Measurements from ENCODE around the gene R3HDM2.

Gene R3HDM2

GRCh38 chr12:57272337-57273151 is 158.3 kb downstream of the R3HDM2 start:
- peaks cover 28% of the 10 kb centered on the region for H3K36me3 ChIP-seq (ENCODE audit: insufficient read depth, low read length)

DNA sequence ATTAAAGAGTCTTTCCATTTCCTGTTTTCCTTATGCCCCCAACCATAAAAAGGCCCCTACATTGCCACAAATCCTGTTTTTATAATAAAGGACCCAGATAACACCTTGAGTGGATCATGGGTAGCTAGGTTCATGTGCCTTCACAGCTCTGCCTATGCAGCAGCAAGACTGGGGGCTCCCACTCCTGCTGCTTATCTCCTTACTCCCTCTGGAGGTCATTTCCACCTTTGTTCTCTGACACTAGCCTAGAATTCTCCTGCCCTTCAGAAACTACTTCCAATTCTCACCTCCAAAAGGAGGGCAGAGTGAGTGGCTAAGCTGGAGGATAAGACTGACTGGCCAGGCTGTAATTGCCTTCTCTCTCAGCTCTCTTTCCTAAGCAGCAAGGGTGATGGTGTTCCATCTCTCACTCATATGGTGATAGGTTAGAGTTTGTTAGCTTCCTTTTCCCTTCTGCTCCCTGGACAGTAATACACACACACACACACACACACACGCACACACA is 159.8 kb downstream of the R3HDM2 start:
- Histone ChIP-seq H3K4me2 (ENCODE audit: low read length) (no peak overlapping the region), H3K27ac (ENCODE audit: low read depth, low read length, poor library complexity, severe bottlenecking) (no peak overlapping the region), H3K79me2 (ENCODE audit: insufficient read depth, low read length) (no peaks in the 10 kb centered on the region), H3K9me3 (ENCODE audit: low read length) (no peaks in the 10 kb centered on the region), H3K36me3 (ENCODE audit: insufficient read depth, low read length) (peaks cover 37% of the 10 kb centered on the region), H3F3A (ENCODE audit: insufficient read depth, low read length) (no peaks in the 10 kb centered on the region), H4K20me1 (ENCODE audit: insufficient read depth, low read length) (no peaks in the 10 kb centered on the region), H3K9ac (ENCODE audit: low read length) (no peak overlapping the region), H3K4me3 (ENCODE audit: low read depth, low read length, poor library complexity, severe bottlenecking) (no peak overlapping the region), H2AFZ (ENCODE audit: low read length) (no peak overlapping the region), H3K27me3 (ENCODE audit: insufficient read depth, low read length) (no peaks in the 10 kb centered on the region), H3K9me2 (ENCODE audit: low read depth, low read length) (no peaks in the 10 kb centered on the region), H3K4me1 (ENCODE audit: insufficient read depth, low read length, severe bottlenecking) (no peaks in the 10 kb centered on the region)
- peak; percentile 10; the same call in 1 of the 2 replicates for TF ChIP-seq CTCF (IDR thresholded peaks at IDR 0.05; ENCODE audit: low read length)
- no peak for TF ChIP-seq EZH2 (IDR thresholded peaks at IDR 0.05; ENCODE audit: borderline replicate concordance, low read length)

More at GRCh38 chr12:57272337-57273151, 158.3 kb downstream of the R3HDM2 start:
- no peaks in the 10 kb centered on the region for H4K20me1 ChIP-seq (ENCODE audit: insufficient read depth, low read length)
- H3K4me2 ChIP-seq (ENCODE audit: low read length) = no peak overlapping the region
- H3K9me3 ChIP-seq (ENCODE audit: low read length) = no peaks in the 10 kb centered on the region
- no peaks in the 10 kb centered on the region for H3K79me2 ChIP-seq (ENCODE audit: insufficient read depth, low read length)
- TF ChIP-seq CTCF (IDR thresholded peaks at IDR 0.05; ENCODE audit: low read length) (no peak), EZH2 (IDR thresholded peaks at IDR 0.05; ENCODE audit: borderline replicate concordance, low read length) (no peak)
- H3K27me3 ChIP-seq (ENCODE audit: insufficient read depth, low read length) = no peaks in the 10 kb centered on the region
- no peak overlapping the region for H3K4me3 ChIP-seq (ENCODE audit: low read depth, low read length, poor library complexity, severe bottlenecking)
- no peak overlapping the region for H2AFZ ChIP-seq (ENCODE audit: low read length)
- no peak overlapping the region for H3K27ac ChIP-seq (ENCODE audit: low read depth, low read length, poor library complexity, severe bottlenecking)
- no peak overlapping the region for H3K9ac ChIP-seq (ENCODE audit: low read length)
- H3K4me1 ChIP-seq (ENCODE audit: insufficient read depth, low read length, severe bottlenecking) = no peaks in the 10 kb centered on the region
- H3K9me2 ChIP-seq (ENCODE audit: low read depth, low read length) = no peaks in the 10 kb centered on the region
- no peaks in the 10 kb centered on the region for H3F3A ChIP-seq (ENCODE audit: insufficient read depth, low read length)

- no peaks in the 10 kb centered on the region for H3K9me3 ChIP-seq (ENCODE audit: low read length)
- no peaks in the 10 kb centered on the region for H3K79me2 ChIP-seq (ENCODE audit: insufficient read depth, low read length)
- no peak for TF ChIP-seq EZH2 (IDR thresholded peaks at IDR 0.05; ENCODE audit: borderline replicate concordance, low read length)
- no peak for TF ChIP-seq CTCF (IDR thresholded peaks at IDR 0.05; ENCODE audit: low read length)
- H3K36me3 ChIP-seq (ENCODE audit: insufficient read depth, low read length) = peaks cover 41% of the 10 kb centered on the region
- no peaks in the 10 kb centered on the region for H3F3A ChIP-seq (ENCODE audit: insufficient read depth, low read length)
- H4K20me1 ChIP-seq (ENCODE audit: insufficient read depth, low read length) = no peaks in the 10 kb centered on the region
- no peak overlapping the region for H3K4me2 ChIP-seq (ENCODE audit: low read length)
- H3K4me1 ChIP-seq (ENCODE audit: insufficient read depth, low read length, severe bottlenecking) = peaks cover 4% of the 10 kb centered on the region
- no peak overlapping the region for H3K9ac ChIP-seq (ENCODE audit: low read length)
- H3K27me3 ChIP-seq (ENCODE audit: insufficient read depth, low read length) = no peaks in the 10 kb centered on the region
- H3K4me3 ChIP-seq (ENCODE audit: low read depth, low read length, poor library complexity, severe bottlenecking) = no peak overlapping the region
- H3K9me2 ChIP-seq (ENCODE audit: low read depth, low read length) = no peaks in the 10 kb centered on the region
- H3K27ac ChIP-seq (ENCODE audit: low read depth, low read length, poor library complexity, severe bottlenecking) = no peak overlapping the region
- H2AFZ ChIP-seq (ENCODE audit: low read length) = no peak overlapping the region
These were observed 162.6 kb downstream of the R3HDM2 start for GRCh38 chr12:57268264-57268663.

Measured in OCI-LY1 (cell line).